ENCODE measurements around the gene KLHDC10. TPM values are rescaled to one million over a fixed set of nuclear protein-coding genes. Genes with fewer than 3 reads are reported as not detected.

Gene KLHDC10
- total and polyA plus RNA-seq, 2 donors (not counting 1 experiment from before 2014, with no cell fraction given), result 7.1 to 25.7 TPM

DNA sequence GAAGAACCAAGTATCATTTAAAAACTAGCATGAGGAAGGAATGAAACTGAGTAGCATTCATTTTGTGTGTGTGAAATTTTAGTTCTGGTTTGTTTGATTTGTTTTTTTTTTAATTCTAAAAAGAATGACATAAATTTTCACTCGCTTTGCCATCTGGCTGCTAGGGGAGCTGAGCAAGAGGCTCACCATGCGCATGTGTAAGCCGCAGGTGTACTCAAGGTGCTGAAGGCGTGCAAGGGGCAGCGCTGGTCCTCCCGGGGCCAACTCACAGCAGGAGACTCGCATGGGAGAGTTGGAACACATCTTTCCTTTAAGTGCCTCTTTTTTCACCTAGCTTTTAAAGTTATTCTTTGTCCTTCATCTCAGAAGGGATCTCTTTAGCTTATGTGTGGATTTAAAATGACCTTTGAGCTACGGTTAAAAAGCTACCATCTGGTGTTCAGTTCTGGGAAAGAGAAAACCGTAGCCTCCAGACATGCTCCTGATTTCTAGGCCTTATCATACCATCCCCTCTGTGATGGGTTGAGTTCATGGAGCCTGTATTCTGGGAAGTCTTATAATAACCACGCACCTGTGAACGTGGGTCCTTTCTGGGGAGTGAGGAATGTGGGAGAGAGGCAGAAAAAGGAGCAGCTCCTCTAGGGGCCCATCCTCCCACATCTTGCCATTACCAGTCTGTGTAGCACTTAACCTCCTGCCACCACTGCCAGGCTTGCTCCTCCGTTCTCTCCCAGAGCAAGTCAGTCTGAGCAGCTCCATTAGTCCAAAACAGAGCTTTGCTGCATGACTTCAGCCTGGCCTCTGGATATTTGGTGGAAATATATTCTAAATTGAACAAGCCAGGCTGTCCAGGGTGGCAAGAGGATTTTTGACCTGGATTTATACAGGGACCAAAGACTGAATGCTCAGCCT lies 61.9 kb downstream of the KLHDC10 start:
- Histone ChIP-seq H2AFZ (ENCODE audit: insufficient read depth, low read depth, low read length, poor library complexity, severe bottlenecking) (no peak overlapping the region), H3K9me3 (ENCODE audit: control extremely low read depth in 1 of 3, control insufficient read depth in 2 of 3, insufficient read depth in 1 of 3, low read length in 2 of 3) (no peaks in the 10 kb centered on the region), H3K4me3 (ENCODE audit: control extremely low read depth in 1 of 5, extremely low read depth in 1 of 5, insufficient read depth in 1 of 5, low read depth in 2 of 5, low read length in 4 of 5) (no peak overlapping the region), H3K9ac (ENCODE audit: low read length) (no peak overlapping the region), H3K4me1 (ENCODE audit: control insufficient read depth in 2 of 2, insufficient read depth in 2 of 2, low read length in 2 of 2) (no peaks in the 10 kb centered on the region), H3K27ac (ENCODE audit: low read length in 2 of 2) (no peak overlapping the region), H3K27me3 (replicated peaks in 1 of 4; ENCODE audit: control extremely low read depth in 1 of 4, control insufficient read depth in 3 of 4, insufficient read depth in 4 of 4, low read length in 3 of 4) (no peaks in the 10 kb centered on the region), H3K36me3 (replicated peaks in 1 of 2; ENCODE audit: control extremely low read depth in 1 of 2, control insufficient read depth in 1 of 2, extremely low read depth in 1 of 2, insufficient read depth in 2 of 2, low read length in 1 of 2) (peaks cover 21 to 50% of the 10 kb centered on the region in 2 experiments), H3K4me2 (replicated peaks; ENCODE audit: low read depth, low read length, poor library complexity, severe bottlenecking) (no peak overlapping the region), H4K20me1 (ENCODE audit: control insufficient read depth, insufficient read depth, low read length, poor library complexity, severe bottlenecking) (no peaks in the 10 kb centered on the region), H3K79me2 (ENCODE audit: control insufficient read depth, insufficient read depth, low read length) (no peaks in the 10 kb centered on the region)
- intact Hi-C loops (cut with micrococcal nuclease), result no loop called here
- Mint-ChIP-seq H3K9me3 (ENCODE audit: insufficient read depth) (no peaks in the 10 kb centered on the region), H3K27me3 (no peaks in the 10 kb centered on the region), H3K4me3 (no peak overlapping the region), H3K27ac (no peak overlapping the region), H3K4me1 (no peaks in the 10 kb centered on the region)
- TF ChIP-seq, protein P1, sequence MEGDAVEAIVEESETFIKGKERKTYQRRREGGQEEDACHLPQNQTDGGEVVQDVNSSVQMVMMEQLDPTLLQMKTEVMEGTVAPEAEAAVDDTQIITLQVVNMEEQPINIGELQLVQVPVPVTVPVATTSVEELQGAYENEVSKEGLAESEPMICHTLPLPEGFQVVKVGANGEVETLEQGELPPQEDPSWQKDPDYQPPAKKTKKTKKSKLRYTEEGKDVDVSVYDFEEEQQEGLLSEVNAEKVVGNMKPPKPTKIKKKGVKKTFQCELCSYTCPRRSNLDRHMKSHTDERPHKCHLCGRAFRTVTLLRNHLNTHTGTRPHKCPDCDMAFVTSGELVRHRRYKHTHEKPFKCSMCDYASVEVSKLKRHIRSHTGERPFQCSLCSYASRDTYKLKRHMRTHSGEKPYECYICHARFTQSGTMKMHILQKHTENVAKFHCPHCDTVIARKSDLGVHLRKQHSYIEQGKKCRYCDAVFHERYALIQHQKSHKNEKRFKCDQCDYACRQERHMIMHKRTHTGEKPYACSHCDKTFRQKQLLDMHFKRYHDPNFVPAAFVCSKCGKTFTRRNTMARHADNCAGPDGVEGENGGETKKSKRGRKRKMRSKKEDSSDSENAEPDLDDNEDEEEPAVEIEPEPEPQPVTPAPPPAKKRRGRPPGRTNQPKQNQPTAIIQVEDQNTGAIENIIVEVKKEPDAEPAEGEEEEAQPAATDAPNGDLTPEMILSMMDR (IDR thresholded peaks at IDR 0.05), result no peak
- no peak for TF ChIP-seq EZH2 (IDR thresholded peaks at IDR 0.05; ENCODE audit: borderline replicate concordance, insufficient read depth, low read depth, low read length, poor library complexity, severe bottlenecking)
- ATAC-seq (ENCODE audit: low read depth) (no peak), DNase-seq (no peak)
- ChIA-PET POLR2A (no interaction called here), CTCF (interaction anchor here (1.0 to 3.1 kb wide), 2 partner anchors 49 to 60 kb away, joined by 3 to 7 read pairs; no protein-coding TSS in a partner anchor)
- WGBS (ENCODE audit: insufficient coverage), result 98% methylated on average over 8 of the region's 12 CpGs

All from B cell (primary cell).